Stimulated activated CD8-positive, alpha-beta memory T cell treated with anti-CD3 and anti-CD28 coated beads, Interleukin-2, amount 100 ng/mL, for 48 hours (primary cell): ENCODE measurements around the gene CELF2.
A peak's percentile ranks its signal among the peaks of the same experiment; 100 is the strongest.
"Not testable (repeated sequence)": the region's sequence is repeated elsewhere in the genome, so short reads cannot be mapped to it uniquely, and the experiment has no call there.

Experiments
- DNase-seq, 2 donors: peaks; one replicate each; pipeline ENCODE4 v3.0.0-alpha.2; 2020; ENCODE audit warnings: low read depth in 2 of 2

CELF2 gene

GRCh38 chr10:11170993-11171851 is 153.6 kb downstream of the CELF2 start:
- DNase-seq: no peak

- DNase-seq: no peak
Measured at GRCh38 chr10:11173042-11173441, 155.4 kb downstream of the CELF2 start.

- DNase-seq: no peak
Measured at GRCh38 chr10:11175823-11176243, 158.2 kb downstream of the CELF2 start.

GRCh38 chr10:11176746-11177145 is 159.1 kb downstream of the CELF2 start:
- no peak for DNase-seq

GRCh38 chr10:11177381-11177780 is 159.7 kb downstream of the CELF2 start:
- no peak for DNase-seq

GRCh38 chr10:11177926-11178471 is 160.3 kb downstream of the CELF2 start:
- DNase-seq: no peak

- peak; percentile 68 to 69 for DNase-seq
Measured at GRCh38 chr10:11178606-11179515, 161.2 kb downstream of the CELF2 start.

- DNase-seq: no peak
Measured at GRCh38 chr10:11179516-11180105, 161.9 kb downstream of the CELF2 start.

- peak in 1 of 2 donors; percentile 49 for DNase-seq
Measured at GRCh38 chr10:11180228-11180627, 162.6 kb downstream of the CELF2 start.

GRCh38 chr10:11181978-11182377 is 164.3 kb downstream of the CELF2 start:
- DNase-seq: no peak

GRCh38 chr10:11183015-11183414 is 165.3 kb downstream of the CELF2 start:
- DNase-seq: no peak

- no peak for DNase-seq
Measured at GRCh38 chr10:11184093-11184492, 166.4 kb downstream of the CELF2 start.

- not testable (repeated sequence) for DNase-seq
Measured at GRCh38 chr10:11185128-11185665, 167.5 kb downstream of the CELF2 start.

GRCh38 chr10:11186374-11186773 is 168.7 kb downstream of the CELF2 start:
- no peak for DNase-seq

GRCh38 chr10:11189582-11190376 is 172.1 kb downstream of the CELF2 start:
- no peak for DNase-seq

- DNase-seq: no peak
Measured at GRCh38 chr10:11191190-11191589, 173.5 kb downstream of the CELF2 start.

- DNase-seq: no peak
Measured at GRCh38 chr10:11191678-11192077, 174.0 kb downstream of the CELF2 start.

GRCh38 chr10:11192304-11193000 is 174.8 kb downstream of the CELF2 start:
- no peak for DNase-seq

- DNase-seq: no peak
Measured at GRCh38 chr10:11193001-11193551, 175.4 kb downstream of the CELF2 start.
